Subcutaneous adipose tissue (tissue), 4 donors: Measurements from ENCODE around the gene DNAH8. TPM values are rescaled to one million over a fixed set of nuclear protein-coding genes. Genes with fewer than 3 reads are reported as not detected.

Source experiments
- CTCF ChIP-seq: fragments of 450-650 bp; IDR thresholded peaks from one replicate; pipeline ENCODE4 v1.5.1; 2016; ENCODE audit warnings: low read depth, mild to moderate bottlenecking, control low read depth, antibody characterized with exemption, moderate library complexity
- total RNA-seq, 4 donors: library from RNA; depleted of rRNA; stranded (reverse); fragments of >200 nt; gene quantifications; one replicate each; pipeline ENCODE4 v1.1.0, GENCODE V29; 2016

The DNAH8 gene
- total RNA-seq, 4 donors from 2014 or later = not detected

- TF ChIP-seq CTCF = no peak
Measured at GRCh38 chr6:39004801-39005200, 289.7 kb downstream of the DNAH8 start.

DNA sequence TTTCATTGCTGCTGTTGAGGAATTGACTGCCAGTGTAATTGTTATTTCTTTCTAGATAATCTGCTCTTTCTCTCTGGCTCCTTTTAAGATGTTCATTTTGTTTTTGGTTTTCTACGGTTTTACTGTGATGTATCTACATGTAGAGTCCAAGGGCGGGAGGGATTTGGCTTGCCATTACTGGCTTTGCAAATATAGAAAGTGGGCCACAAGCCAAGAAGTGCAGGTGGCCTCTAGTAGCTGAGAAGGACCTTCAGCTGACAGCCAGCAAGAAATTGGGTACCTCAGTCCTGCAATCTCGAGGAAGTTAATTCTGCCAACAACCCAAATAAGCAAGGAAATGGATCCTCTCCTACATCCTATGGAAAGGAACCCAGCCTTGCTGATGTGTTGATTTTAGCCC lies 290.7 kb downstream of the DNAH8 start:
- no peak for TF ChIP-seq CTCF

DNA sequence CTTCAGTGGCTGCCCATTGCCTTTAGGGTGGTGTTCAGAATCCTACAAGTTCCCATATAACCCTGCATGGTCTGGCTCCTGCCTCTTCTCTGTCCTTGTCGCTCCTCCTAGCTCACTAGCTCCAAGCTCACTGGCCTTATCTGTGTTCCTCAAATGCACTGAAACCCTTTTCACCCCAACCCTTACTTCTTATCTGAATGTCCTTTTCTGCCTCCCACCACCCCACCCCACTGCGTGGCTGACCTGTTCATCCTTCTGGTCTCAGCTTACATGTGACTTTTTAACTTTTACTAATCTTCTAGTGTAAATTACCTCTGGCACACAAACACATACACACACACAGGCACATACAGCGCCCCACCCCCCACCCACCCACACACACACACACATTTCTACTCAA lies 292.5 kb downstream of the DNAH8 start:
- no peak for TF ChIP-seq CTCF

GRCh38 chr6:39008737-39009136 lies 293.6 kb downstream of the DNAH8 start:
- TF ChIP-seq CTCF = no peak

DNA sequence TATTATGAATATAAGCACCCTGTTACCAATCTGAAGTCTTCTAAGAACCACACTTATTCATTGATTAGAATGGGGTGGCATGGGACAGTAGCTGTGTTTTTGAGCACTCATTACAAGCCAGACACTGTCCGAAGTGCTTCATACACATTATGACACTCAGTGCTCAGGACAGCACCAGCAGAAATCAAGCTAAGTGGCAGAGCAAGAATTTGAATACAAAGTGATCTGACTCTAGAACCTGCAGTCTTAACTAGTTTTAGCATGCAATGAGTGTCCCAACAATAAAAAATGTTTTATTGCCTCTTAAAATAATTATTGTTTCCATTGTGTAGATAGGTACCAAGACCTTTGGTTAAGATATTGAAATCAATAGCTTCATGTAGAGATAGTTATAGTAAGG lies 294.4 kb downstream of the DNAH8 start:
- no peak for TF ChIP-seq CTCF

GRCh38 chr6:39016839-39017546 lies 301.9 kb downstream of the DNAH8 start:
- no peak for TF ChIP-seq CTCF

- no peak for TF ChIP-seq CTCF
Measured at GRCh38 chr6:39017547-39017880, 302.4 kb downstream of the DNAH8 start.
